AG04450 (cell line): ENCODE data around the gene PPRC1. TPM values are rescaled to one million over a fixed set of nuclear protein-coding genes. Genes with fewer than 3 reads are reported as not detected.

Experiments
- CTCF ChIA-PET: fragments of 300-600, 350-600 bp; formaldehyde crosslinking; extraction: SDS; loops from one replicate; lab custom pipeline; 2022; ENCODE audit warnings: antibody characterized with exemption, inconsistent platforms; lab: Charles Lee
- POLR2A ChIA-PET: fragments of 350-600 bp; formaldehyde crosslinking; extraction: SDS; loops from one replicate; lab custom pipeline; 2021; ENCODE audit warnings: antibody characterized with exemption, inconsistent platforms; lab: Yijun Ruan, JAX
- DNase-seq: peaks from one replicate; pipeline ENCODE4 v3.0.0-alpha.2; 2011; ENCODE audit warnings: low read depth, low spot score
- H3K27ac ChIP-seq: one replicate; pipeline ENCODE4 v1.5.1; 2012; ENCODE audit warnings: low read depth, low read length, control low read depth
- H3K27me3 ChIP-seq: one replicate; pipeline ENCODE4 v1.6.0; 2012; ENCODE audit warnings: low read length; ENCODE audit not compliant: control insufficient read depth, insufficient read depth
- H3K4me3 ChIP-seq: 2 replicates; pipeline ENCODE4 v1.5.1; 2011; ENCODE audit warnings: mild to moderate bottlenecking, low read depth, low read length, control low read depth
- H3K9me3 ChIP-seq: 2 replicates; pipeline ENCODE4 v1.5.1; 2012; ENCODE audit warnings: low read length; ENCODE audit not compliant: control insufficient read depth, insufficient read depth
- polyA plus RNA-seq: library from polyadenylated mRNA; depleted of rRNA; stranded (reverse); fragments of >200 nt; gene quantifications from 2 replicates; pipeline ENCODE4 v1.2.3, GENCODE V29; 2011
- TF ChIP-seq, protein P1 (sequence below): IDR thresholded peaks from 2 replicates; pipeline ENCODE4 v1.5.1; 2011; ENCODE audit warnings: low read depth, low read length, control low read depth, inconsistent platforms

The PPRC1 gene
- polyA plus RNA-seq, 1 experiment: 14.1 TPM

DNA sequence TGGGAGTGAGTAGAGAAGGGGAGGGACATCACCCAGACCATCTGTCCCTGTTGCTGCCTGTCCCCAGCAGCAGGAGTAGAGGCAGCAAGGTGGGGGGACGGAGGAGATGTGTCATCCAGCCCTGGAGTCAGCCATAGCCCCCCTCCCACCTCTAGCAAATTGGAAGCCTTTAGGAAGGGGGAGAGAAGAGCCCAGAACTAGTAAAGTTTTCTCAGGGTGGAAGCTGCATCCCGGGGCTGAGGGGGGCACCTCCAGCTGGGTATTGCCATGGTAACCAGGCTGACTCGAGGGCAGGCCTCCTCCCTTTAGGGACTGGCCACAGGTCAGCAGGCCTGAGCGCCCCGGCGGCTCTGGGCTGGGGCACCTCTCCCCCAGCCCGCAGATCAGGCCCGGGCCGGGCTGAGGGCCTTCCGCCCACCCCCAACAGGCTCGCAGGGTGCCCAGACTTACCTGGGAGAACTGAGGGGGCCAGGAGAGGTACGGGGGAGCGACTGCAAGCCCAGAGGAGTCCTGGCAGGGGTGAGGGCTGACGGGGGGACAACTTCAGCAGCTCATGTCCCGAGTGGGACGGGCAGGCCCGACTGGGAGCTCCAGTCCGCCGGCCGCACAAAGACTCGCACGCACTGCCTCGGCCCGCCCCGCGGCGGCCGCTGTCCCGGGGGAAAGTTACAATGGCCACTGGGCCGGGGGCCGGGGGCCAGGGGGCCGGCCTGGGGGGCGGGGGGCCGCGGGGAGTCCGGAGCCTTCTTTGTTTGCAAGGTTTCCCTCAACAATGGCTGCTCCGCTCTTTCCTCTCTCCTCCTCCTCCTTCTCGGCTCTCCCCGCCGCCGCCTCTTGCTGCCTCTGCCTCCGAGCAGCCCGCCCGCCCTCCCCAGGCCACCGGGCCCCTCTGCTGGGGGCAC lies 18.6 kb upstream of the PPRC1 start:
- H3K9me3 ChIP-seq: no peaks in the 10 kb centered on the region
- ChIA-PET POLR2A (interaction anchor here (0.5 to 2.6 kb wide), 9 partner anchors 9 to 670 kb away, joined by 3 to 14 read pairs (median 4); partner anchors contain the start of gene OGA), CTCF (interaction anchor here (0.6 to 1.1 kb wide), 4 partner anchors 10 to 339 kb away, joined by 3 to 5 read pairs (median 4); no protein-coding TSS in a partner anchor)
- H3K4me3 ChIP-seq: peak overlapping the region; percentile 89
- peak overlapping the region; percentile 21 for H3K27ac ChIP-seq
- no peak for DNase-seq
- TF ChIP-seq, protein P1, sequence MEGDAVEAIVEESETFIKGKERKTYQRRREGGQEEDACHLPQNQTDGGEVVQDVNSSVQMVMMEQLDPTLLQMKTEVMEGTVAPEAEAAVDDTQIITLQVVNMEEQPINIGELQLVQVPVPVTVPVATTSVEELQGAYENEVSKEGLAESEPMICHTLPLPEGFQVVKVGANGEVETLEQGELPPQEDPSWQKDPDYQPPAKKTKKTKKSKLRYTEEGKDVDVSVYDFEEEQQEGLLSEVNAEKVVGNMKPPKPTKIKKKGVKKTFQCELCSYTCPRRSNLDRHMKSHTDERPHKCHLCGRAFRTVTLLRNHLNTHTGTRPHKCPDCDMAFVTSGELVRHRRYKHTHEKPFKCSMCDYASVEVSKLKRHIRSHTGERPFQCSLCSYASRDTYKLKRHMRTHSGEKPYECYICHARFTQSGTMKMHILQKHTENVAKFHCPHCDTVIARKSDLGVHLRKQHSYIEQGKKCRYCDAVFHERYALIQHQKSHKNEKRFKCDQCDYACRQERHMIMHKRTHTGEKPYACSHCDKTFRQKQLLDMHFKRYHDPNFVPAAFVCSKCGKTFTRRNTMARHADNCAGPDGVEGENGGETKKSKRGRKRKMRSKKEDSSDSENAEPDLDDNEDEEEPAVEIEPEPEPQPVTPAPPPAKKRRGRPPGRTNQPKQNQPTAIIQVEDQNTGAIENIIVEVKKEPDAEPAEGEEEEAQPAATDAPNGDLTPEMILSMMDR: no peak
- no peaks in the 10 kb centered on the region for H3K27me3 ChIP-seq

DNA sequence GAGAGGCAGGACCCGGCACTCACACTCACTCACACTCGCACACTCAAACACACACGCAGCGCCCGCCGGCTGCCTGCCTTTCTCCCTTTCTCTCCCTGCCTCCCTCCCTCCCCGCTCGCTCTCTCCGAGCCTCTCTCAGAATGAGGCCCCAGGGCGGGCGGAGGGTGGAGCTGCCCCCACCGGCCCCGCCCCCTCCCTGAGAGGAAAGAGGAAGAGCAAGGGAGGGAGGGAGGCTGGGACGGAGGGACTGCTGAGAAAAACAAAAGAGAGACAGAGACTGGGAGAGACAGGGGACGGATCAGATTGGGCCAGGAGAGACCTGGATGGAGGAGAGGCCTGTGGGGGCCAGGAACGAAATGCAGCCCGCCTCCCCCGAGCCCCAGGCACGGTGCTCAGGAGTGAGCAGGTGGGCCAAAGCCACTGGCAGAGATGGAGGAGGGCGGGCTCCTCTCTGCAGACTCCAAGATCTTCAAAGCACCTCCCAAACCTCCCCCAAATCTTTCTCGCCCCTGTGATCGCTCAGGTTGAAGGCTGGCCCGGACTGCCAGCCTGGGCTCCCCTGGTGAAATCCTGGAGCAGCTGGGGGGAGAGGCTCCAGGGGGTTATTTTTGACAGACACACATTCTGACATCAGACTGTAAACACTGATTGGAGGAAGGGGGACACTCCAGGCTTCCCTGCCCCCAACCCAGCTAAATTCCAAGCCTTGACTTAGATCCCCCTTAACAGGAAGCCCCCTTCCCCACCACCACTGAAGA lies 17.8 kb upstream of the PPRC1 start:
- TF ChIP-seq, protein P1: no peak
- ChIA-PET POLR2A (interaction anchor here (0.5 to 2.6 kb wide), 9 partner anchors 9 to 669 kb away, joined by 3 to 14 read pairs (median 4); partner anchors contain the start of genes NOLC1 and OGA), CTCF (interaction anchor here (0.6 to 1.1 kb wide), 3 partner anchors 12 to 338 kb away, joined by 4 to 5 read pairs (median 5); no protein-coding TSS in a partner anchor)
- H3K27me3 ChIP-seq: no peaks in the 10 kb centered on the region
- peak overlapping the region; percentile 89 for H3K4me3 ChIP-seq
- peak overlapping the region; percentile 52 for H3K27ac ChIP-seq
- H3K9me3 ChIP-seq: no peaks in the 10 kb centered on the region
- no peak for DNase-seq

DNA sequence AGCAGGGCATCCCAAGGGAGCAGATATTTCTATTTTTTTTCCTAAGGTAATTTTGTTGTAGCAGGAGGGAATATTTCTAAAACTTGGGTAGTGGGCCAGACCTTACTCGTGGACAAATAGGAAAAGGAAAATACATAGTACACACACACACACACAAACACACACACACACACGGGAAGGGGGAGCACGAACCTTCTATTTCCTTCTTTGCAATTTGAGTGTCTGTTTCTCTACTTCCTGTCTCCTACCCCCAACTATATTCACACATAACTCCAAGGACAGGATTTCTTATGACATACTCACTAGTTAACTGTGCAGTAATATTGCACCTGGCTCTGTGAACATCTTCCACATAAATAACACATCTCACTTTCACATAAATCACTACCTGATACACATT lies 17.1 kb upstream of the PPRC1 start:
- Histone ChIP-seq H3K9me3 (no peaks in the 10 kb centered on the region), H3K27ac (peak overlapping the region; percentile 11), H3K4me3 (peak overlapping the region; percentile 89), H3K27me3 (no peaks in the 10 kb centered on the region)
- no peak for DNase-seq
- ChIA-PET CTCF (interaction anchor here (1.0 kb wide), 1 partner anchor 43 kb away, joined by 4 read pairs; no protein-coding TSS in a partner anchor), POLR2A (no interaction called here)
- TF ChIP-seq, protein P1: no peak

DNA sequence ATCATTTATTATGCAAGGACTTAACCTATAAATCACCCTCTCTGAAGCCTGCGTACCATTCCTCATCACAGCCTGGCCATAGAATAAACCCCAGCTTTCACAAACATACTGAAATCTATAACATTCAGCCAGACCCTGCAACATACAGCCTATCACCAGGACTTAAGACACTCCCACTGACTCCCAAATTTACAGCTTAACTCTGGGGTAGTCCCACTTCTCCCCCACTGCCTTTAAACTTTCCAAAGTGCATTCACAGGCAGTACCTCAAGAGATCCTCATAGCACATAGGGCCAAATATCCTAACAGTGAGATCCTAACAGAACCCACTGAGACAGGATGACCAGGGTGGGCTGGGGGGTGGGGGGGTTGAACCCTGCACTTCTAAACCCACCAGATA lies 16.2 kb upstream of the PPRC1 start:
- H3K27me3 ChIP-seq: no peaks in the 10 kb centered on the region
- ChIA-PET POLR2A (no interaction called here), CTCF (interaction anchor here (0.8 kb wide), 1 partner anchor 53 kb away, joined by 3 read pairs; no protein-coding TSS in a partner anchor)
- TF ChIP-seq, protein P1: no peak
- no peaks in the 10 kb centered on the region for H3K9me3 ChIP-seq
- H3K4me3 ChIP-seq: peak overlapping the region; percentile 91
- DNase-seq: no peak
- peak overlapping the region; percentile 89 for H3K27ac ChIP-seq
